ENCODE data around the gene SNAPC2.
"Not testable (repeated sequence)": the region's sequence is repeated elsewhere in the genome, so short reads cannot be mapped to it uniquely, and the experiment has no call there.

The SNAPC2 gene

DNA sequence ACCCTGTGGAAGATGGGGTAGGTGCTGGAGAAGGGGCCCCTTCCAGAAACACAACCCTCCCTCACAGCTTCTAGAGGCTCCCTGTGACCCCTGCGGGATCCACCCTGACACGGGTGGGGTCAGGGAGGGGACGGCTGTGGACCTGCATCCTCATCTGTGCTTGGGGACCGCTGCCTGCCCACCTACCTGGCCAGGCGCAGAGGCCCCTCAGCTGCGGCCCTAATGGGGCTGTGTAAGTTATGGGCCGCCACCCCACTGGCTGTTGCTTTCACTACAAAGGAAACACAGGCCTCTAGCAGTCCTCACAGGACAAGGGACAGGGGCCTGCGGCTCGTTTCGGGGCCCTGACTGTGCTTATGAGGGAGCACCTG, 12.8 kb downstream of the SNAPC2 start:
- DNase-seq (ENCODE audit: low read depth in 1 of 2, low spot score in 1 of 2), result no peak

- DNase-seq (ENCODE audit: low read depth in 1 of 2, low spot score in 1 of 2), result no peak
Observed at GRCh38 chr19:7933411-7933810, 13.3 kb downstream of the SNAPC2 start.

DNA sequence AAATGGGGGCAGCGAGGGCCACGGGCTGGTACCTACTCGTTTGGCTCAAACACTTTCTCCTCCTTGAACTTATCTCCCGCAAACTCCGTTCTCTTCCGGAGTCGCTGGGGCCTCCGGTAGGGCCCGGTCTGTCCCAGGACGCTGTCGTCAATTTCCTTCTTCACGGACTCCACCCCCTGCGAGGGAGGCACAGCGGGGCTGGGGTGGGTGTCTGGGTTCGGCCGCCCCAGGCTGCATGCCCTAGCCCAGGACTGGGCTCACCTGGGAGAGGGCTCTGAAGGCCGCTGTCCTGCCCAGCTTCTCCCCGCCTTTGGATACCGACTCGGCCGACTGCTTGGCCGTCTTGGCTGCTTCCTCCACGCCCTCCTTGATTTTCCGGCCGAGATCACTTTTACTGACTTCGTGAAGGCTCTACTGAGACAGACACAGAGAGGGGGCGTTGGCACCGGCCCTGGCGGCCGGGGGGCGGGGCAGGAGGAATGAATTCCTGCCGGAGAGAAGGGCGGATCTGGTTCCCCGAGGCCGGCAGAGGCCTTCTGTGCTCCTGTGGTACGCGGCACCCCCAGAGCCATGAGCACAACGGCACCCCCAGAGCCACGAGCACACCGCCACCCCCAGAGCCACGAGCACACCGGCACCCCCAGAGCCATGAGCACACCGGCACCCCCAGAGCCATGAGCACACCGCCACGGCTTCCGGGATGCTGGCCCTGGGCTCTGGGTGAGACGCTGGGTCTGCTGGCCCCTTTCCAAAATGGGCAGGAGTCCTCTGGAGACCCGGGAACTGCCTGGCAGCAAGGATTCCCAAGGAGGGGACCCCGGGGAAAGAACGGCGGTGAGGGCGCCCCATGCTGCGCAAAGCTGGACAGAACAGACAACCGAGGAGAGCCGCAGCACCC, 13.9 kb downstream of the SNAPC2 start:
- no peak for DNase-seq (ENCODE audit: low read depth in 1 of 2, low spot score in 1 of 2)

DNA sequence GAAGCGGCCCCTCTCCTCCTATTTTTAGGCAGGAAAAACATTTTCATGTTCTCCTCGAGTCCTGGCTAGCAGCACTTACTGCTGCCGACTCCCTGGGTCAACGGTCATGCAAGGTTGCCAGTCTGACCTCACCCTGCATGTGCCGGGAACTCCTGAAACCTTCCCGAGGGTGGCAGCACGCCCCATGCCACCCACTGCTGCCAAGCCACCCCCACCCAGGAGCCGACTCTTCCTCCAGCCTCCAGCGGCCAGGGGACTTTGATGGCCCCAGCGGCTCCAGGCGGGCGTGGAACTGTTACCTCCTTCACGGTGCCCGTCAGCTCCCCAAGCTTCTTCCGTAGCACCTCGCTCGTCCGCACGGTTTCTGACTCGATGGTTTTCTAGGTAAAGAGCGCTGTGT, 14.6 kb downstream of the SNAPC2 start:
- DNase-seq (ENCODE audit: low read depth in 1 of 2, low spot score in 1 of 2), result no peak

- no peak for DNase-seq (ENCODE audit: low read depth in 1 of 2, low spot score in 1 of 2)
Observed at GRCh38 chr19:7940841-7941240, 20.7 kb downstream of the SNAPC2 start.

- DNase-seq (ENCODE audit: low read depth in 1 of 2, low spot score in 1 of 2), result no peak
Observed at GRCh38 chr19:7941895-7942596, 21.9 kb downstream of the SNAPC2 start.

DNA sequence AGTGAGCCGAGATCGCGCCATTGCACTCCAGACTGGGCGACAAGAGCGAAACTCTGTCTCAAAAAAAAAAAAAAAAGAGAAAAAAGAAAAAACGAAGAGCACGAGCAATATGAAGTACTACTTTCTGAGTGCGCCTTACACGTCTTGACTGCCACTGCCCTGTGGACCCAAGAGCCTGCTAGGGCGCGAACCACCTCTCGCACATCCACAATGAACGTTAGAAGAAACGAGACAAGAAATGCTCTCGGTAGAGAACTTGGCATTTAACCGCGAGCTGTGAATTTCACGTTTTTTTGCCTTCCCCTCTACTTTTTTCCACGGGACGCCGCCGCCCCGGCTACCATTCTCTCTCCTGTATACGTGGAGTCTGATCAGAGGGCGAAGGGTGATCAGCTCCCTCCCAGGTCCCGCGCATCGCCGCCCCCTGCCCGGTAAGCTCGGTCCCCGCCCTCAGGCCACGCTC, 22.9 kb downstream of the SNAPC2 start:
- no peak for DNase-seq (ENCODE audit: low read depth in 1 of 2, low spot score in 1 of 2)

DNA sequence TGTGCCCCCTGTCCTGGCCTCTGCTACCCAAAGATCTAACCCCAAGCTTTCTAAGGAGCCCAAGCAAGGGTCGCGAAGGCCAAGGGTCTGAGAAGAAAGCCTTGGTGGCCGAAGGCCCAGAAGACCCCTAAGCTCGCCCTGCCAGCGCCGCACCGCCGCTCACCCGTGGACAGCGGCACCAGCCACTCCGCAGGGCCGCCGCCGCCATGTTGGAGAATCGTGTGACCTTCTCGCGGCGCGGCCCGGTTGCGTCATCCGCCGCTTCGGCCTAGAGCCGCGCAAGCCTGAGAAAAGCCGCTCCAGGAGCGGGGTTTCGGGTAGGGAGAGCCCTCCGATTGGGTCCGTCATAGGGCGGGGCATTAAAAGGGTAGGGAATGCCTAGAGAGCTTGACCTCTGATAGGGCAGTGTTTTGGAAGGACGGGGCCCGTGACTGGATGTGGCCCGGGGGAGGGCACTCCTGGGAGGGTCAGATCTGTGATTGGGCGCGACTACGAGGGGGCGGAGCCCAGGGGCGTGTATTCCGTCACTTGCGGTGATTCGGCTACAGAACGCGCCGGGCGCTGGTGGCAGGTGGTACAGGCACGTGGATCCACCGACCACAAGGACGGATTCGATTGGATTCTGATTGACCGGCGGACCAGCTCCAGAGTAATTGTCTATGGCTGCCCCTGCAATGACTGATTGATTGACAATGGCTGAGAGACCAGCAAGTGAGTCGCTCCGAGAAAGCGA, 23.5 kb downstream of the SNAPC2 start, which contains the start of gene TIMM44:
Gene TIMM44 (minus strand): TSS at position 223 of the 733 bp plus-strand sequence. CDS start 15 bp downstream, at position 208.
- DNase-seq (ENCODE audit: low read depth in 1 of 2, low spot score in 1 of 2), result peak; percentile 96 to 97

DNA sequence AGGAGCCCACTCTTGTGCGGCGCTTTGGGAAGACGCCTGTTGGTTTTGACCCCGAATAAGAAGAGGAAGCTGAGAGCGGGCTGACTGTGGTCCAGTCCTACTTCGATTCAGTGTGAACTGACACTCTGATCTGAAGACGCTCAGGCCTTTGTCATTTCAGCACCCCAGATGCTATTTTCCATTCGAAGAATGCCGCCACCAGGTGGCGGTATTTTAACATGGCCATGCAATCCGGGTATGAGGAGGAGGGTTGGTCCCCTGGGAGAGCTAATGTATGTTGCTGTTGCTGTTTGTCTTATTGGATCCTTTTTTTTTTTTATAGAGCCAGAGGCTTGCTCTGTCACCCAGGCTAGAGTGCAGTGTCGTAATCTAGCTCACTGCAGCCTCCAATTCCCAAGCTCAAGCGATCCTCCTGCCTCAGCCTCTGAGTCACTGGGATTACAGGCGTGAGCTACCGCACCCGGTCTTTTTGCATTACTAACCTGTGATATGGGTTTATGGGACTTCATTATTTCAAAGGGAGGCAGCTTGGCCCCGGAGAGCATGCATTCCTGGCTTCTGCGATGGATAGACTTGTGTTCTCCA, 24.1 kb downstream of the SNAPC2 start:
- peak; percentile 73 to 81 for DNase-seq (ENCODE audit: low read depth in 1 of 2, low spot score in 1 of 2)

DNA sequence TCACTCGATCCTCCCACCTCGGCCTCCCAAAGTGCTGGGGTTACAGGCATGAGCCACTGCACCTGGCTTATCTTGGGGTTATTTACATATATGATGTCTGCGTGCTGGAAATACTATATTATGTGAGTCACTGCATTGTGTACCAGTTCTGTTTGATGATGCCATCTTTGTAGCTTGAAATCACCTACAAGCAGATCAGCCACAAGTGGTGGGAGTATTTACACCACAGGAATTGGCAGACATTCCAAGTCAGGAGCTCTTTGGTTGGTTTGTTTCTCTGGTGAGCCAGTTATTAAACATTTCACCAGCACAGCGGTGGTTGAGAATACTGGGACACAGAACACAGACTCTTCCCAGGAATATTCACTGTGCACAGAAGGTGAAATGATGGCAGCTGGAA, 27.8 kb downstream of the SNAPC2 start:
- DNase-seq (ENCODE audit: low read depth in 1 of 2, low spot score in 1 of 2), result no peak

- DNase-seq (ENCODE audit: low read depth in 1 of 2, low spot score in 1 of 2), result no peak
Observed at GRCh38 chr19:7953060-7953459, 32.9 kb downstream of the SNAPC2 start.

- no peak for DNase-seq (ENCODE audit: low read depth in 1 of 2, low spot score in 1 of 2)
Observed at GRCh38 chr19:7953576-7953975, 33.4 kb downstream of the SNAPC2 start.

DNA sequence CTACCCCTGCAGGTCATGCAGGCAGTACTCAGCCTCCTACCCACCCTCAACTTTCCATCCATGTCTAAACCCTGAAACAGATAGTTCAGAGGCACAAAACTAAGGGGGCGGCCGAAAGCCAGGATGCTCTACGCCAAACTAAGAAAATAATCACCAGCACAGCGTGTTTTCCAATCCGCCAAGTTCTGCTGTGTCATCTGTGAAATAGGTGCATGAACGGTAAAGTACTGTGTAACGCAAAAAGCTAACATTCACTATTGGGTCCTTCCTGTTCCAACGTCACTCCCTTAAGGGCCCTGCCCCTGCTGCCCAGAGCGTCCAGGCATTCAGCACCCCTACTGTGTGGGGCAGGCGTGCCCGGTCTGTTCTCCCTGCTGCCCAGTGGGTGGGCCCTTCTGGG, 35.6 kb downstream of the SNAPC2 start:
- DNase-seq (ENCODE audit: low read depth in 1 of 2, low spot score in 1 of 2), result no peak

DNA sequence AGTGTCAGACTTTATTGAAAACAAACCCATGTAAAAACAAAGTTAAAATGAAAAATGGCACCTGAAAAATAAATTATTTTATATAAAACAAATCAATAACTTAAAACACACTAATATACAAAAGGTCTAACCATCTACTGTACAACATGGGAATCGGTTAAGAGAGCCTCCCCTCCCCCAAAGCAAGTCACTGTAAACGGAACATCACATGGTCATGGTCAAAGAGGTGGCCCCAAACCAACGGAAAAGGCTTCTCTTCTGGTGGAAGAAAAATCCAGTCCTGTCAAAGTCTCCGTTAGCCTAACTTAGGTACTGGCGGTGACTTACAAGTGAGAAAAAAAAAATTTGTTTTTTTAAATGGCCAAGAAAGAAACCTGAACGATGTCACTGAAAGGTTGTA, 39.1 kb downstream of the SNAPC2 start:
- no peak for DNase-seq (ENCODE audit: low read depth in 1 of 2, low spot score in 1 of 2)

DNA sequence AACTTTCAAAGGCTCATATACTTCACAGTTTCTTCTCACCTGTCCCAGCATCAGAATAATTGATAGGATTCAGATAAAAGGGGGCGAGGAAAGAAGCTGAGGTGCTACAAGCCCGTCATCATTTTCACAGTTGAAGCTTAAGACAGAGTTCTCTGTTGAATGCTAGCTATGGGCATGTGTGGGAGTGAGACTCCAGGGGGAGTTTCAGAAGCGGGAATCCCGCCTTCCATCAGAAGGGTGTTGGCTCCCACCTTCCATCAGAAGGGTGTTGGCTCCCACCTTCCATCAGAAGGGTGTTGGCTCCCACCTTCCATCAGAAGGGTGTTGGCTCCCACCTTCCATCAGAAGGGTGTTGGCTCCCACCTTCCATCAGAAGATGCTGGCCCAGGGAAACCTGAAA, 40.9 kb downstream of the SNAPC2 start:
- not testable (repeated sequence) for DNase-seq (ENCODE audit: low read depth in 1 of 2, low spot score in 1 of 2)

DNA sequence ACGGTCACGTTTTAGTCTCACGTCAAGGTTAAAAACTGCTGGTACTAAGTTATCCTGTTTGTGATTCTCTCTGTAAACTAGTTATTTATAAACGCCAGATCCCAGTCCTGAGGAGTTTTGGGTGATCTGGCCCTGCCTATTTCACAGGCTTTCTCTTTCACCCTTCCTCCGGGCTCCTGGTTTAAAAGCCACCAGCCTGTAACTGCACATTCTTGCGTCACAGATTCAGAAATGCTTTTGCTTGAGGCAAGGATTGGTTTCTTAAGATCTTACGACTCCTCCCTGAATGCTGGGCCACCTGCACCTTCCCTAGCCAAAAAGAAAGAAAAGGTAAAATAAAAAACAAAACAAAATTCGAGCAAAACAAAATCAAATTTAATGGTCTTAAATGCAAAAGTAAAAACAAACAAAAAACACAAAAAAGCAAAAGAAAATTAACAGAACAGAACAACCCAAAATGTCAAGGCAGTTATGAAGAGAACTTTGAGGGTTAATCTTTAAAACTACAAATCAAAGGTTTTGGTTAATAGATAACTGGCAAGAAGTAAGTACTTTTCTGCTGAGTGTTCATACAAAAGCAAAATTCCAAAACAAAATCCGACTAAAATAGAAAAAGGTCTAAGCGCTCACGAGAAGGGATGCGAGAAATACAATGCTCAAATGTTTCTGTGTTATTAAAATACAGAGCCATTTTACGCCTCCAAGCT, 41.9 kb downstream of the SNAPC2 start:
- DNase-seq (ENCODE audit: low read depth in 1 of 2, low spot score in 1 of 2), result no peak

DNA sequence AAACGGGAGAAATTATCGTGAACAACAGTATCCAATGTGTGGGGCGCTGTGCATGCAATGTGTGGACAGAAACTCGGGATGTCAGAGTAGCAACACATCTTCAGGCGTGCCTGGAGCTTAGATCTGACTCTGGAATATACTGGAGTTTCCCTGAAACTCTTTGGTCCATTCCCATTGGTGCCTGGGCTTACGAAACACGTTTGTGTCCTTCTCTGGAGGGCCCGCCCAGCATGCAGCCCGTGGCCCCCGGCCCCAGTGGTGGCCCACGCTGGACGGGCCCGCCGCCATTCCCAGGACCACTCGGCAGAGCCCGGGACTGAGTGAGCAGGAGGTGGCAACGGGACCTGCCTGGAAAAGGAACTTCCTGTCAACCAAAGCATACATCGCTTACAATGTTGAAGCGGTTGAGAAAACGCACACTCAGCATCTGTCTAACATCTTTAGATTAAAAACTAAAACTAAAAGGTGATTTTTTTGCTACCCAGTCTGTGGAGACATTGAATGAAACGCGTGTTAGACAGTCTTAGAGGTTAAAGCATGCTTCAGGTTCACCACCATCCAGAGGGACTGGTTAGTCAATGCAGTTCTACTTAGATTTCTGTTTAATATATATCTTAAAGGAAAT, 42.6 kb downstream of the SNAPC2 start:
- no peak for DNase-seq (ENCODE audit: low read depth in 1 of 2, low spot score in 1 of 2)

DNA sequence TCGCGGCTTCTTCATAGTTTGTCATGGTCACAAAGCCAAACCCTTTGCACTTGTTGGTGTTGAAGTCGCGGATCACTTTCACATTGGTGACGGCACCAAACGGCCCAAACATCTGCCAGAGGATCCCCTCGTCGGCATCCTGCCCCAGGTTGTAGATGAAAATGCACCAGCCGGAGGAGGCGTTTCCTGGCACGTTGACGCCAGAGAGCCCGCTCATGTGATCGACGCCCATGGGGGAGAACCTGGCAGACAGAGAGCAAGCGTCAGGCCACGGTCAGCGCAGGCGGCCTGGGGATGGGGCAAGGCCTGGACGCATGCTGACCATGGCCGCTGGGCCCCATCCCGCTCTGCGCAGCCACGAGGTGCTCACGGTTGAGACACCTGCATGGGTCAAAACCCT, 43.4 kb downstream of the SNAPC2 start:
- DNase-seq (ENCODE audit: low read depth in 1 of 2, low spot score in 1 of 2), result no peak

DNA sequence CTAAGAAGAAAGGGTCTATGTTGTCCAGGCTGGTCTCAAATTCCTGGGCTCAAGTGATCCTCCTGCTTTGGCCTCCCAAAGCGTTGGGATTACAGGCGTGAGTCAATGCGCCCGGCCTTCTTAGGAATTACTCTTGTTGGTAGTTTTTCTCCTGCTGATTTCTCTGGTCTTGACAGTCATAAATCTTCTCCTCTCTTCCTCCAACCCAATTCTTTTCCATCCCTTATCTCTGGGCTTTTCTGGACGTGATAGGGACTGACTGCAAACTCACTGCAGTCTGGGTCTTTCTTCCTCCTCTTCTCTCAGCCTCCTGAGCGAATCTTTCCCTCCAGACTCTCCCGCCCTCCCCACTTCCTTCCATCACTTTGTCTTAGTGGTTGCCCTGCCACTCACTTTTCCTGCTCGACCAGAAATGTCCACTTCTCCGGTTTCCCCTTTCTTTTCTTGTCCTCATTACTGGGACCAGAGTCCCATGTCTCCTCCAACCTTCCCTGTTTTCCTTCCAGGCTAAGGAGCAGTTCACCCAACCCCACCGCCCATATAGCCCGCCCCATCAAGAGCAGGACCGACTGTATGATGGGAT, 45.2 kb downstream of the SNAPC2 start:
- DNase-seq (ENCODE audit: low read depth in 1 of 2, low spot score in 1 of 2), result no peak
